ENCODE results near the gene AFTPH.

Gene AFTPH

GRCh38 chr2:64538764-64539433 is 14.8 kb downstream of the AFTPH start:
- DNase-seq (ENCODE audit: low read depth): no peak
- H3K4me3 ChIP-seq (ENCODE audit: low read length): no peak overlapping the region
- no peak for TF ChIP-seq CTCF (IDR thresholded peaks at IDR 0.05; ENCODE audit: insufficient read depth, low read depth, low read length, missing control alignments)

- no peak overlapping the region for H3K4me3 ChIP-seq (ENCODE audit: low read length)
- no peak for DNase-seq (ENCODE audit: low read depth)
- TF ChIP-seq CTCF (IDR thresholded peaks at IDR 0.05; ENCODE audit: insufficient read depth, low read depth, low read length, missing control alignments): no peak
Measured at GRCh38 chr2:64540615-64541014, 16.5 kb downstream of the AFTPH start.

- no peak for TF ChIP-seq CTCF (IDR thresholded peaks at IDR 0.05; ENCODE audit: insufficient read depth, low read depth, low read length, missing control alignments)
- no peak overlapping the region for H3K4me3 ChIP-seq (ENCODE audit: low read length)
- no peak for DNase-seq (ENCODE audit: low read depth)
Measured at GRCh38 chr2:64541547-64541946, 17.4 kb downstream of the AFTPH start.

- no peak overlapping the region for H3K4me3 ChIP-seq (ENCODE audit: low read length)
- TF ChIP-seq CTCF (IDR thresholded peaks at IDR 0.05; ENCODE audit: insufficient read depth, low read depth, low read length, missing control alignments): no peak
- DNase-seq (ENCODE audit: low read depth): no peak
Measured at GRCh38 chr2:64542071-64543007, 18.2 kb downstream of the AFTPH start.

GRCh38 chr2:64543008-64543697 is 19.0 kb downstream of the AFTPH start:
- peak; percentile 29 for DNase-seq (ENCODE audit: low read depth)
- TF ChIP-seq CTCF (IDR thresholded peaks at IDR 0.05; ENCODE audit: insufficient read depth, low read depth, low read length, missing control alignments): no peak
- no peak overlapping the region for H3K4me3 ChIP-seq (ENCODE audit: low read length)

GRCh38 chr2:64548761-64549160 is 24.6 kb downstream of the AFTPH start:
- H3K4me3 ChIP-seq (ENCODE audit: low read length): no peak overlapping the region
- DNase-seq (ENCODE audit: low read depth): no peak
- no peak for TF ChIP-seq CTCF (IDR thresholded peaks at IDR 0.05; ENCODE audit: insufficient read depth, low read depth, low read length, missing control alignments)
